Measurements from ENCODE around the gene ADA.

Gene ADA

DNA sequence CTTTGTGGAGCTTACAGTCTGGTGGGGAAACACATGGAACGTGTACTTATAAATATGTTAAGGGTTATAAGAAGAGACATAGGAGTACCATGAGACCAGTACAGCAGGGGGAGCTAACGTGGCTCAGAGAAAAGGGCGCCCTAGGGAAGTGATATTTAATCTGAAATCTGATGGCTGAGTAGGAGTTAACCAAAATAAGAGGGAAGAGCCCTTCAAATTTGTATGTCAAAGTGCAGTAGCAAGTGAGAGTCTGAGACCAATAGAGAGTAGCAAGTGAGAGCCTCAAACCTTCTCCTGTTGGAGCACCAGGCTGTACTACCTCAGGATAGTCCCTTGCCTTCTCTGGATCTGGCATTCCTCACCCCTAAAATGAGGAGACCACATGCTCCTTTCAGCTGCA lies 75.2 kb downstream of the ADA start:
- H3K4me3 ChIP-seq (replicated peaks; ENCODE audit: insufficient read depth, low read length): no peak overlapping the region
- TF ChIP-seq SPI1 (IDR thresholded peaks at IDR 0.05; ENCODE audit: borderline replicate concordance, low read depth): peak; percentile 58; the same call in 1 of the 2 replicates
- TF ChIP-seq, protein P1, sequence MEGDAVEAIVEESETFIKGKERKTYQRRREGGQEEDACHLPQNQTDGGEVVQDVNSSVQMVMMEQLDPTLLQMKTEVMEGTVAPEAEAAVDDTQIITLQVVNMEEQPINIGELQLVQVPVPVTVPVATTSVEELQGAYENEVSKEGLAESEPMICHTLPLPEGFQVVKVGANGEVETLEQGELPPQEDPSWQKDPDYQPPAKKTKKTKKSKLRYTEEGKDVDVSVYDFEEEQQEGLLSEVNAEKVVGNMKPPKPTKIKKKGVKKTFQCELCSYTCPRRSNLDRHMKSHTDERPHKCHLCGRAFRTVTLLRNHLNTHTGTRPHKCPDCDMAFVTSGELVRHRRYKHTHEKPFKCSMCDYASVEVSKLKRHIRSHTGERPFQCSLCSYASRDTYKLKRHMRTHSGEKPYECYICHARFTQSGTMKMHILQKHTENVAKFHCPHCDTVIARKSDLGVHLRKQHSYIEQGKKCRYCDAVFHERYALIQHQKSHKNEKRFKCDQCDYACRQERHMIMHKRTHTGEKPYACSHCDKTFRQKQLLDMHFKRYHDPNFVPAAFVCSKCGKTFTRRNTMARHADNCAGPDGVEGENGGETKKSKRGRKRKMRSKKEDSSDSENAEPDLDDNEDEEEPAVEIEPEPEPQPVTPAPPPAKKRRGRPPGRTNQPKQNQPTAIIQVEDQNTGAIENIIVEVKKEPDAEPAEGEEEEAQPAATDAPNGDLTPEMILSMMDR (IDR thresholded peaks at IDR 0.05; ENCODE audit: insufficient read depth, low read length): no peak
- H3K27ac ChIP-seq (replicated peaks): peak overlapping the region; percentile 4; the same call in 1 of the 2 replicates
- DNase-seq (ENCODE audit: low read depth in 1 of 2, low spot score in 1 of 2): peak; percentile 67 to 70
- H3K27me3 ChIP-seq (ENCODE audit: insufficient read depth, poor library complexity, severe bottlenecking): no peaks in the 10 kb centered on the region

DNA sequence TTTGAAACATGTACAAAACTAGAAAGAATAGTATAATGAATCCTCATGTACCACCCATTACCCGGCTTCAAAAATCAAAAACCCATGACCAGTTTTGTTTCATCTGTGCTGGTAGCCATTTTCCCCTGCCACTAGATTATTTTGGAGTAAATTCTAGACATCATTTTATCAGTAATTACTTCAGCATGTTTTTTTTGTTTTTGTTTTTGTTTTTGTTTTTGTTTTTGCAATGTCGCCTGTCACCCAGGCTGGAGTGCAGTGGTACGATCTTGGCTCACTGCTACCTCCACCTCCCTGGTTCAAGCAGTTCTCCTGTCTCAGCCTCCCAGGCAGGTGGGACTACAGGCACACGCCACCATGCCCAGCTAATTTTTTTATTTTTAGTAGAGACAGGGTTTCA lies 77.1 kb downstream of the ADA start:
- no peak for DNase-seq (ENCODE audit: low read depth in 1 of 2, low spot score in 1 of 2)
- TF ChIP-seq, protein P1 (IDR thresholded peaks at IDR 0.05; ENCODE audit: insufficient read depth, low read length): no peak
- TF ChIP-seq GABPA (IDR thresholded peaks at IDR 0.05; ENCODE audit: low read depth): no peak
- TF ChIP-seq, protein P2, sequence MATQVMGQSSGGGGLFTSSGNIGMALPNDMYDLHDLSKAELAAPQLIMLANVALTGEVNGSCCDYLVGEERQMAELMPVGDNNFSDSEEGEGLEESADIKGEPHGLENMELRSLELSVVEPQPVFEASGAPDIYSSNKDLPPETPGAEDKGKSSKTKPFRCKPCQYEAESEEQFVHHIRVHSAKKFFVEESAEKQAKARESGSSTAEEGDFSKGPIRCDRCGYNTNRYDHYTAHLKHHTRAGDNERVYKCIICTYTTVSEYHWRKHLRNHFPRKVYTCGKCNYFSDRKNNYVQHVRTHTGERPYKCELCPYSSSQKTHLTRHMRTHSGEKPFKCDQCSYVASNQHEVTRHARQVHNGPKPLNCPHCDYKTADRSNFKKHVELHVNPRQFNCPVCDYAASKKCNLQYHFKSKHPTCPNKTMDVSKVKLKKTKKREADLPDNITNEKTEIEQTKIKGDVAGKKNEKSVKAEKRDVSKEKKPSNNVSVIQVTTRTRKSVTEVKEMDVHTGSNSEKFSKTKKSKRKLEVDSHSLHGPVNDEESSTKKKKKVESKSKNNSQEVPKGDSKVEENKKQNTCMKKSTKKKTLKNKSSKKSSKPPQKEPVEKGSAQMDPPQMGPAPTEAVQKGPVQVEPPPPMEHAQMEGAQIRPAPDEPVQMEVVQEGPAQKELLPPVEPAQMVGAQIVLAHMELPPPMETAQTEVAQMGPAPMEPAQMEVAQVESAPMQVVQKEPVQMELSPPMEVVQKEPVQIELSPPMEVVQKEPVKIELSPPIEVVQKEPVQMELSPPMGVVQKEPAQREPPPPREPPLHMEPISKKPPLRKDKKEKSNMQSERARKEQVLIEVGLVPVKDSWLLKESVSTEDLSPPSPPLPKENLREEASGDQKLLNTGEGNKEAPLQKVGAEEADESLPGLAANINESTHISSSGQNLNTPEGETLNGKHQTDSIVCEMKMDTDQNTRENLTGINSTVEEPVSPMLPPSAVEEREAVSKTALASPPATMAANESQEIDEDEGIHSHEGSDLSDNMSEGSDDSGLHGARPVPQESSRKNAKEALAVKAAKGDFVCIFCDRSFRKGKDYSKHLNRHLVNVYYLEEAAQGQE (IDR thresholded peaks at IDR 0.05; ENCODE audit: insufficient replicate concordance, low read depth): no peak
- TF ChIP-seq POLR2AphosphoS5 (IDR thresholded peaks at IDR 0.05; ENCODE audit: low read depth): no peak
- no peak for TF ChIP-seq SPI1 (IDR thresholded peaks at IDR 0.05; ENCODE audit: borderline replicate concordance, low read depth)
- Histone ChIP-seq H3K27ac (replicated peaks) (no peak overlapping the region), H3K4me3 (replicated peaks; ENCODE audit: insufficient read depth, low read length) (no peak overlapping the region), H3K27me3 (ENCODE audit: insufficient read depth, poor library complexity, severe bottlenecking) (no peaks in the 10 kb centered on the region)

DNA sequence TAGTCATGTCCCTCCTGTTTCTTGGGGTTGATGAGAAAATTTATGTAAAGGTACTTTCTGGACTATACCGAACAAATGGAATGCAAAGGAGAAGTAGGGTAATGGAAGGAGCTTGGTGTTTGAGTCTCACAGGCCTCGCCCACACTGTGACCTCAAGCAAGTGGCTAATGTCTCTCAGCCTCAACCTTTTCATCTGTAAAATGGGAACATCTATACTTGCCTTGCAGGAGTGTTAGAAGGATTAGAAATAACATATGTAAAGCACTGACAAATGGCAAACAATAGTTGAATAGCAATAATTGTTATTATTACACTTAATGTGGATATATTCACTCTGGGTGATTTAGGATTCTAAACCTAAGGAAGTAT lies 78.0 kb downstream of the ADA start:
- no peak overlapping the region for H3K27ac ChIP-seq (replicated peaks)
- H3K4me3 ChIP-seq (replicated peaks; ENCODE audit: insufficient read depth, low read length): no peak overlapping the region
- TF ChIP-seq GABPA (IDR thresholded peaks at IDR 0.05; ENCODE audit: low read depth) (no peak), POLR2AphosphoS5 (IDR thresholded peaks at IDR 0.05; ENCODE audit: low read depth) (no peak), SPI1 (IDR thresholded peaks at IDR 0.05; ENCODE audit: borderline replicate concordance, low read depth) (no peak)
- TF ChIP-seq, protein P1 (IDR thresholded peaks at IDR 0.05; ENCODE audit: insufficient read depth, low read length): no peak
- TF ChIP-seq, protein P2 (IDR thresholded peaks at IDR 0.05; ENCODE audit: insufficient replicate concordance, low read depth): no peak
- H3K27me3 ChIP-seq (ENCODE audit: insufficient read depth, poor library complexity, severe bottlenecking): no peaks in the 10 kb centered on the region
- DNase-seq (ENCODE audit: low read depth in 1 of 2, low spot score in 1 of 2): no peak
